ENCODE data around the gene PYCARD. TPM values are rescaled to one million over a fixed set of nuclear protein-coding genes. Genes with fewer than 3 reads are reported as not detected.

PYCARD gene
- total RNA-seq, 6 donors from 2014 or later = 44.0 to 103 (median 83.7) TPM

- TF ChIP-seq EP300 (IDR thresholded peaks at IDR 0.05) = no peak
- Histone ChIP-seq H3K27me3 (peaks cover 0 to 23% (median 15%) of the 10 kb centered on the region in 4 donors), H3K36me3 (no peaks in the 10 kb centered on the region), H3K4me1 (peaks cover 26 to 29% (median 27%) of the 10 kb centered on the region in 4 donors), H3K4me3 (peak within 1 kb of the TSS in 3 of 4 donors; percentile 39 to 59 (median 51)), H3K9me3 (no peaks in the 10 kb centered on the region), H3K27ac (no peak within 1 kb of the TSS)
- DNase-seq = peak in 1 of 2 donors; percentile 86
- peak in 1 of 2 donors; percentile 21 for ATAC-seq (ENCODE audit: low FRiP score in 2 of 2)
- 2 to 6% methylated on average over 13 to 46 of the region's 52 CpGs for WGBS, 2 donors
Measured at GRCh38 chr16:31216422-31217135, 14.0 kb upstream of the PYCARD start, which contains the start of gene PYDC1. Gene PYDC1 (minus strand): TSS chr16:31217135. CDS start chr16:31217028, 107 bp downstream.

- H3K4me1 ChIP-seq = peaks cover 26 to 29% (median 27%) of the 10 kb centered on the region in 4 donors
- peak; percentile 68 to 90 for DNase-seq
- H3K36me3 ChIP-seq = no peaks in the 10 kb centered on the region
- WGBS, 2 donors = 1 to 6% methylated on average over 9 to 42 of the region's 63 CpGs
- no peaks in the 10 kb centered on the region for H3K9me3 ChIP-seq
- no peak overlapping the region for H3K27ac ChIP-seq
- peak overlapping the region; percentile 13 to 59 (median 45) for H3K4me3 ChIP-seq
- peaks cover 0 to 23% (median 15%) of the 10 kb centered on the region in 4 donors for H3K27me3 ChIP-seq
- TF ChIP-seq EP300 (IDR thresholded peaks at IDR 0.05) = no peak
- TF ChIP-seq POLR2AphosphoS5 (IDR thresholded peaks at IDR 0.05) = no peak
- no peak for TF ChIP-seq POLR2A (IDR thresholded peaks at IDR 0.05)
- TF ChIP-seq CTCF (IDR thresholded peaks at IDR 0.05) = no peak
- ATAC-seq (ENCODE audit: low FRiP score in 2 of 2) = peak; percentile 82 to 88
Measured at GRCh38 chr16:31215287-31216162, 13.0 kb upstream of the PYCARD start.

DNA sequence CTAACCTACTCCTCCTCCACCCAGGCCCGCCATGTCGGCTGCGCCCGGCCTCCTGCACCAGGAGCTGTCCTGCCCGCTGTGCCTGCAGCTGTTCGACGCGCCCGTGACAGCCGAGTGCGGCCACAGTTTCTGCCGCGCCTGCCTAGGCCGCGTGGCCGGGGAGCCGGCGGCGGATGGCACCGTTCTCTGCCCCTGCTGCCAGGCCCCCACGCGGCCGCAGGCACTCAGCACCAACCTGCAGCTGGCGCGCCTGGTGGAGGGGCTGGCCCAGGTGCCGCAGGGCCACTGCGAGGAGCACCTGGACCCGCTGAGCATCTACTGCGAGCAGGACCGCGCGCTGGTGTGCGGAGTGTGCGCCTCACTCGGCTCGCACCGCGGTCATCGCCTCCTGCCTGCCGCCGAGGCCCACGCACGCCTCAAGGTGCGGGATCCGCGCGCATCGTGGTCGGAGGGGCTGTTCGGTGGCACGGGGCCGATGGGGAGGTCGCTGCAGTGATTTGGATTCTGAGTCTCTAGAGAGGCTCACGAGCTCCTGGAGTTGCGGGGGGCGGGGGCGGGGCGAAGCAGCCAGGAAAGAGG is 12.2 kb upstream of the PYCARD start:
- WGBS, 2 donors = 14 to 50% methylated on average over 2 to 11 of the region's 58 CpGs
- Histone ChIP-seq H3K4me1 (peaks cover 26 to 29% (median 27%) of the 10 kb centered on the region in 4 donors), H3K27me3 (peaks cover 0 to 23% (median 15%) of the 10 kb centered on the region in 4 donors), H3K4me3 (peak overlapping the region in 3 of 4 donors; percentile 39 to 59 (median 51)), H3K27ac (no peak overlapping the region), H3K36me3 (no peaks in the 10 kb centered on the region), H3K9me3 (no peaks in the 10 kb centered on the region)
- peak in 1 of 2 donors; percentile 38 for ATAC-seq (ENCODE audit: low FRiP score in 2 of 2)
- no peak for TF ChIP-seq POLR2AphosphoS5 (IDR thresholded peaks at IDR 0.05)
- no peak for TF ChIP-seq CTCF (IDR thresholded peaks at IDR 0.05)
- peak in 1 of 2 donors; percentile 86 for DNase-seq

- Histone ChIP-seq H3K4me3 (peak within 1 kb of the TSS in 3 of 4 donors; percentile 39 to 59 (median 51)), H3K27ac (no peak within 1 kb of the TSS), H3K27me3 (peaks cover 0 to 23% (median 15%) of the 10 kb centered on the region in 4 donors), H3K36me3 (no peaks in the 10 kb centered on the region), H3K4me1 (peaks cover 26 to 29% (median 27%) of the 10 kb centered on the region in 4 donors), H3K9me3 (no peaks in the 10 kb centered on the region)
- DNase-seq = no peak
- TF ChIP-seq EP300 (IDR thresholded peaks at IDR 0.05) = no peak
- TF ChIP-seq CTCF (IDR thresholded peaks at IDR 0.05) = no peak
- no peak for TF ChIP-seq POLR2A (IDR thresholded peaks at IDR 0.05)
- TF ChIP-seq POLR2AphosphoS5 (IDR thresholded peaks at IDR 0.05) = no peak
- ATAC-seq (ENCODE audit: low FRiP score in 2 of 2) = peak in 1 of 2 donors; percentile 47
- 69 to 76% methylated on average over 17 to 23 of the region's 25 CpGs for WGBS, 2 donors
Measured at GRCh38 chr16:31213877-31214707, 11.5 kb upstream of the PYCARD start, which contains the start of gene TRIM72. Gene TRIM72 (plus strand): TSS chr16:31214119. CDS start chr16:31214739, 620 bp downstream.
